ENCODE measurements around the gene CEPT1. TPM values are rescaled to one million over a fixed set of nuclear protein-coding genes. Genes with fewer than 3 reads are reported as not detected.
A peak's percentile ranks its signal among the peaks of the same experiment; 100 is the strongest.

The CEPT1 gene
- total RNA-seq, 1 donor: 40.7 TPM

- H3K4me3 ChIP-seq (ENCODE audit: low read depth, low read length): no peak overlapping the region
- TF ChIP-seq, protein P1, sequence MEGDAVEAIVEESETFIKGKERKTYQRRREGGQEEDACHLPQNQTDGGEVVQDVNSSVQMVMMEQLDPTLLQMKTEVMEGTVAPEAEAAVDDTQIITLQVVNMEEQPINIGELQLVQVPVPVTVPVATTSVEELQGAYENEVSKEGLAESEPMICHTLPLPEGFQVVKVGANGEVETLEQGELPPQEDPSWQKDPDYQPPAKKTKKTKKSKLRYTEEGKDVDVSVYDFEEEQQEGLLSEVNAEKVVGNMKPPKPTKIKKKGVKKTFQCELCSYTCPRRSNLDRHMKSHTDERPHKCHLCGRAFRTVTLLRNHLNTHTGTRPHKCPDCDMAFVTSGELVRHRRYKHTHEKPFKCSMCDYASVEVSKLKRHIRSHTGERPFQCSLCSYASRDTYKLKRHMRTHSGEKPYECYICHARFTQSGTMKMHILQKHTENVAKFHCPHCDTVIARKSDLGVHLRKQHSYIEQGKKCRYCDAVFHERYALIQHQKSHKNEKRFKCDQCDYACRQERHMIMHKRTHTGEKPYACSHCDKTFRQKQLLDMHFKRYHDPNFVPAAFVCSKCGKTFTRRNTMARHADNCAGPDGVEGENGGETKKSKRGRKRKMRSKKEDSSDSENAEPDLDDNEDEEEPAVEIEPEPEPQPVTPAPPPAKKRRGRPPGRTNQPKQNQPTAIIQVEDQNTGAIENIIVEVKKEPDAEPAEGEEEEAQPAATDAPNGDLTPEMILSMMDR (IDR thresholded peaks at IDR 0.05; ENCODE audit: insufficient read depth, low read length): no peak
- no peak for DNase-seq (ENCODE audit: low read depth)
These were observed 6.2 kb upstream of the CEPT1 start for GRCh38 chr1:111133866-111134265.

DNA sequence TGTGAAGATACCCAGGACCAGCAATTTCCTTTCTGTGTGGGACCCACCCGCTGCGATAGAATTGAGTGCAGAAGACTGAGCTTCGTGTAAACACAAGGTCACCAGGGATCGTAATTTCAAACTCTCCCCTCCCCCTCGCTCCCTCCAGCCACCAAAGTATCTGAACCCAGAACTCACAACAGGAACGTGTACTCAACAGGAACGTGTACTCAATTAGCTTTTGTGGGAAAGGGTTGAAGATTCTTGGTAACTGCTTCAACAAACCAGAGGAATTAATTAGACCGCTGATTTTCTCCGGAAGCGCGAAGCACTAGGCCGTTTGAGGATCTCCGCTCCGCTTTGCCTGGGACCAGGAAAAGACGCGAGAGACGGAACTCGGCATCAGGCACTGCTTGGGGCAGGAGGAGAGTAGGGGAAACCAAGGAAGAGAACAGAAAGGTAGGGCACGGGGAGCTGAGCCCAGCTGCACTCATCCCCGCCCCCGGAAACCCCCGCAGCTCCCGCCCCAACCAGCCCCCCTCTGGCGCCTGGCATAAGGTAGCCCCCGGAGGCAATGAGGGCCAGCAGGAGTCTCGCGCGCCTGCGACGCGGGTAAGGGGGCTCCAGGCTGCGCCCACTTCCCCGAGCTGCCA lies 583 bp upstream of the CEPT1 start:
- peak overlapping the region; percentile 97 for H3K4me3 ChIP-seq (ENCODE audit: low read depth, low read length)
- TF ChIP-seq, protein P1 (IDR thresholded peaks at IDR 0.05; ENCODE audit: insufficient read depth, low read length): no peak
- DNase-seq (ENCODE audit: low read depth): peak; percentile 48

DNA sequence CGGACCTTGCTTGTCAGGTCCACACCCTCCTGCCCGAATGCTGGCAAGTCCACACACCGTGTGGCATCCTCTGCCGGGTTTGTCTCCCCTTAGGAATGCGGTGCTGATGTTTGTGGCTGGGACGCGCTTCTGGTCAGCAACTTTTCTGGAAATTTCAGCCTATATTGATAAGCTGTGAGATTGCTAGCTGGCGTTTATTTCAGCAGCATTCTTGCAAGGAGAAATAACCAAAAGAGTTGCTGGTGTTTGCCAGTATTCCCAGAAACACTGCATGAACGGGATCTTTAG lies 601 bp downstream of the CEPT1 start:
- peak; percentile 56 for DNase-seq (ENCODE audit: low read depth)
- peak overlapping the region; percentile 97 for H3K4me3 ChIP-seq (ENCODE audit: low read depth, low read length)
- TF ChIP-seq, protein P1 (IDR thresholded peaks at IDR 0.05; ENCODE audit: insufficient read depth, low read length): no peak

DNA sequence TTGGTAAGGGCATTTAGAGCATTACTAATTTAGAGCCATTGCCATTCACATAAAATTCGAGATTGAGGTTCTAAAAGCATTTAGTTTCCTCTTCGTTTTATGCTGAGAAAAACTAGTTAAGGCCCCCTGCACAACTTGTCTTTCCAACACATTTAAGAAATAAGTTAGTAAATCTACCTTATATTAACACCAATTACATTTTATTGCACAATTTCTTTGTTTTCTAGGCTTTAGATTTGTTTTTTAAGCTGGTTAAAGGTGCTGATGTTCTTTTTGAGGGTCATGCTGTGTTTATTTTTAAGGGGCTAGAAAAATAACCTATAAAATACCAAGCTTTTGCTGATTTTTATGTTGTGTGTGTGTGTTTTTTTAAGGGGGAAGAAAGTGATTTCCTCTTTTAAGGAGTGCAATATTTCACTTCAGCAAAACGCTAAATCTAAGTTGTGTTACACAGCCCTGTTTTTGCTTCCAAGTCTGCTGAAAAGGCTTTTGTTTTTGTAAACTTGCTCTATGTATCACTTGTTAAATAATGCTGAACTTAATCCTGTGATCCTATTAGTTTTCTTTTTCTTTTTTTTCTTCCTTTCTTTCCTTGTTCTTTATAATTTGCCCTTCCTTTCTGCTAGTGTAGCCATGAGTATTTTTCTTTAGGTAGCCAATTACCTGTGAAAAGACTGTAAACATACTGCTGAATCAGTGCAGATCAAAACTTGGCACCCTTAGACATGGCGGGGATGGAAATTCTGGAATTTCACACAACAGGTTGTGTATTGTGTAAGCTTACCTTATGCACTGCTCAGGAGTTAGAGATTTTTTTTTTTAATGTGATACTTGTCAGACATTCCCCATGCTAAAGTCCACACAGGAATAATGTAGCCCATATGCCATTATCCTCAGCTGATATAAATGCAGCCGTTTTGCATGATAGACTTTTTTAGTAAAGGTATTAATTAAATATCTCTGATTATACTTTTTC lies 1.5 kb downstream of the CEPT1 start:
- peak overlapping the region; percentile 97 for H3K4me3 ChIP-seq (ENCODE audit: low read depth, low read length)
- DNase-seq (ENCODE audit: low read depth): peak; percentile 3
- TF ChIP-seq, protein P1 (IDR thresholded peaks at IDR 0.05; ENCODE audit: insufficient read depth, low read length): no peak

DNA sequence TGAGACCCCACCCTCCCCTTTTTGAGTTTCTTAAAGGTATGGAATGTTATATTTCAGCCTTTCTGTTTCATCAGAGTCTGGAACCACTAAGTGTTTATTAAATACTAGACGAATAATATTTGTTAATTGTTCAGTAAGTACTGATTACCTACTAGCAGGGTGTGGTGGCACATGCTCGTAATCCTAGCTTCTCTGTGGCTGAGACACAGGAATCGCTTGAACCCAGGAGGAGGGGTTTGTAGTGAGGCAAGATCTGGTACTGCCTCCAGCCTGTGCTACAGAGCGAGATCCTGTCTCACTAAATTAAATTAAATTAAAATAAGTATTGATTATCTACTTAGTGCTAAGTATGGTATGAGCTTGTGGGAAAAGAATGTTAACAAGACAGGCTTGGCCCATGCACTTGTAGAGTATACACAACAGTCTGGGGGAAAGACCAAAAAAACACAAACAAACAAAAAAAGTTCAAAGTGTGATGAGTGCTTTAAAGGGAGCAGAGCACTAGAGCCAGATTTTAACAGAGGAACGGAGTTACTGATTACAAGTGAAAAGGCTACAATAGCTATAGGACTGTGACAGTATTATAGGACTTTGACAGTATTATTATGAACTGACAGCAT lies 2.4 kb downstream of the CEPT1 start:
- no peak overlapping the region for H3K4me3 ChIP-seq (ENCODE audit: low read depth, low read length)
- DNase-seq (ENCODE audit: low read depth): no peak
- TF ChIP-seq, protein P1 (IDR thresholded peaks at IDR 0.05; ENCODE audit: insufficient read depth, low read length): no peak

GRCh38 chr1:111145542-111145941 lies 5.5 kb downstream of the CEPT1 start:
- TF ChIP-seq, protein P1 (IDR thresholded peaks at IDR 0.05; ENCODE audit: insufficient read depth, low read length): no peak
- no peak for DNase-seq (ENCODE audit: low read depth)
- no peak overlapping the region for H3K4me3 ChIP-seq (ENCODE audit: low read depth, low read length)
